Keratinocyte (primary cell): ENCODE measurements around the gene FBLN1. TPM values are rescaled to one million over a fixed set of nuclear protein-coding genes. Genes with fewer than 3 reads are reported as not detected.

Experiments used
- DNase-seq: peaks from one replicate; pipeline ENCODE4 v3.0.0-alpha.2; 2011; ENCODE audit warnings: low read depth, missing footprints, low spot score
- FAIRE-seq: peaks from 2 replicates; lab custom pipeline; 2011; peaks lifted over from hg19 to GRCh38; lab: Jason Lieb, UNC
- H2AFZ ChIP-seq: 2 replicates; pipeline ENCODE4 v1.6.0; 2012; ENCODE audit warnings: low read length, control low read depth, inconsistent platforms; ENCODE audit not compliant: control insufficient read depth
- H3K27ac ChIP-seq: 2 replicates; pipeline ENCODE4 v1.5.1; 2011; ENCODE audit warnings: low read length; ENCODE audit not compliant: control insufficient read depth, insufficient read depth
- H3K27me3 ChIP-seq: 3 replicates; pipeline ENCODE4 v1.6.0; 2011; ENCODE audit warnings: low read length; ENCODE audit not compliant: control insufficient read depth, insufficient read depth; ENCODE audit errors: extremely low read depth
- H3K36me3 ChIP-seq, 2 experiments: 2 replicates in 1 of 2; 3 replicates in 1 of 2; pipeline ENCODE4 v1.5.1; 2011; ENCODE audit warnings: low read length in 2 of 2, mild to moderate bottlenecking in 1 of 2; ENCODE audit not compliant: control insufficient read depth in 2 of 2, insufficient read depth in 2 of 2; ENCODE audit errors: extremely low read depth in 1 of 2
- H3K4me1 ChIP-seq: 3 replicates; pipeline ENCODE4 v1.5.1; 2011; ENCODE audit warnings: low read length; ENCODE audit not compliant: control insufficient read depth, insufficient read depth; ENCODE audit errors: extremely low read depth
- H3K4me2 ChIP-seq: 3 replicates; pipeline ENCODE4 v1.6.0; 2011; ENCODE audit warnings: low read depth, low read length; ENCODE audit not compliant: control insufficient read depth, insufficient read depth; ENCODE audit errors: extremely low read depth
- H3K4me3 ChIP-seq, 3 experiments: fragments of 200-600 bp in 1 of 3; sonication (generic) in 1 of 3; 2 replicates in 2 of 3; 3 replicates in 1 of 3; pipeline ENCODE4 v1.5.1; 2011 to 2016; ENCODE audit warnings: low read length in 3 of 3, mild to moderate bottlenecking in 3 of 3, control low read depth in 2 of 3, inconsistent platforms in 1 of 3, low read depth in 1 of 3, mixed read lengths in 1 of 3, mixed run types in 1 of 3, moderate library complexity in 1 of 3; ENCODE audit not compliant: control insufficient read depth in 2 of 3, insufficient read depth in 2 of 3; ENCODE audit errors: extremely low read depth in 1 of 3
- H3K79me2 ChIP-seq: 2 replicates; pipeline ENCODE4 v1.6.0; 2012; ENCODE audit warnings: low read length; ENCODE audit not compliant: control insufficient read depth, insufficient read depth
- H3K9ac ChIP-seq: 3 replicates; pipeline ENCODE4 v1.6.0; 2011; ENCODE audit warnings: low read length; ENCODE audit not compliant: control insufficient read depth, insufficient read depth; ENCODE audit errors: extremely low read depth
- H3K9me1 ChIP-seq: 3 replicates; pipeline ENCODE4 v1.6.0; 2011; ENCODE audit warnings: low read length; ENCODE audit not compliant: control insufficient read depth, insufficient read depth; ENCODE audit errors: extremely low read depth
- H3K9me3 ChIP-seq: 2 replicates; pipeline ENCODE4 v1.5.1; 2012; ENCODE audit warnings: low read depth, low read length; ENCODE audit not compliant: control insufficient read depth
- H4K20me1 ChIP-seq: 3 replicates; pipeline ENCODE4 v1.6.0; 2011; ENCODE audit warnings: low read length; ENCODE audit not compliant: control insufficient read depth, insufficient read depth; ENCODE audit errors: extremely low read depth
- CTCF ChIP-seq, 3 experiments: IDR thresholded peaks in 1 of 3; conservative IDR thresholded peaks in 1 of 3; optimal IDR thresholded peaks in 1 of 3; 2 replicates in 2 of 3; 3 replicates in 1 of 3; pipeline versions ENCODE3 to v1.5.1; 2011; ENCODE audit warnings: low read length in 3 of 3, mild to moderate bottlenecking in 3 of 3, moderate library complexity in 2 of 3, control low read depth in 1 of 3, inconsistent platforms in 1 of 3; ENCODE audit not compliant: insufficient read depth in 2 of 3; ENCODE audit errors: extremely low read depth in 1 of 3
- EZH2 ChIP-seq: IDR thresholded peaks from one replicate; pipeline ENCODE4 v1.6.1; 2012; ENCODE audit warnings: inconsistent platforms, mild to moderate bottlenecking, low read length, moderate library complexity
- dilution Hi-C: fragments of 300-500 bp; cut with MboI; formaldehyde crosslinking; loops from one replicate; pipeline ENCODE4 v1.7.0; 2020; ENCODE audit warnings: low sequenced_read_pairs; ENCODE audit not compliant: extremely low pct_ligation_motif_present
- polyA plus RNA-seq, 5 experiments: library from polyadenylated mRNA; depleted of rRNA in 3 of 5; stranded (reverse) in 3 of 5; stranded (forward) in 1 of 5; unstranded in 1 of 5; fragments of >200 nt; gene quantifications; 1 replicate in 1 of 5; 2 replicates in 3 of 5; 3 replicates in 1 of 5; pipeline versions ENCODE4 v1.2.1 to v1.2.3, GENCODE V29; 2011 to 2012; ENCODE audit warnings: missing spikeins in 2 of 5, low read depth in 1 of 5, low replicate concordance in 1 of 5

FBLN1 gene
- polyA plus RNA-seq, 1 donor (not counting 4 experiments of a cell fraction or from before 2014, with no cell fraction given), result 13.7 TPM

DNA sequence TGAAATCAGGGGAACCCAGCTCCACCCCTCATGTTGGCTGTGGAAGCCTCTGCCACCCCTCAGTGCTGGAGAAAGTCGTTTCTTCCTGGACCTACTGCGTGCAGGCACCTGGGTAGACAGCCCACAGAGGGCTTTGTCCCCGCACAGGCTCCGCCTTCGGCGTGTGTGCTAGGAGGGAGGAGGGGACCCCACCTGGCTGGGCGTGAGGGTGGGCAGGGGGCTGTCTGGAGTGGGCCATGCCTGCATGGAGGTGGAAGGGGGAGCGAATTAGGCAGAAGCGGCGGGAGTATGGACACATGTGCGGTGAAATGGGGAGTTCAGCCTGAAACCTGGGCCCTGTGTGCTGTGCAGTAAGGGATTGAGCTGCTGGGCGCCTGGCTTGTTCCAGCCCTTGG lies 49.3 kb downstream of the FBLN1 start:
- Histone ChIP-seq H3K4me2 (no peak overlapping the region), H3K36me3 (peaks cover 0 to 4% of the 10 kb centered on the region in 2 experiments), H3K9ac (no peak overlapping the region), H3K27me3 (no peaks in the 10 kb centered on the region), H3K4me3 (no peak overlapping the region), H2AFZ (no peak overlapping the region), H4K20me1 (no peaks in the 10 kb centered on the region), H3K4me1 (peaks cover 43% of the 10 kb centered on the region), H3K79me2 (no peaks in the 10 kb centered on the region), H3K9me1 (no peaks in the 10 kb centered on the region), H3K9me3 (no peaks in the 10 kb centered on the region), H3K27ac (no peak overlapping the region)
- dilution Hi-C loops, result no loop called here
- TF ChIP-seq EZH2, result no peak
- DNase-seq, result no peak
- FAIRE-seq, result no peak

DNA sequence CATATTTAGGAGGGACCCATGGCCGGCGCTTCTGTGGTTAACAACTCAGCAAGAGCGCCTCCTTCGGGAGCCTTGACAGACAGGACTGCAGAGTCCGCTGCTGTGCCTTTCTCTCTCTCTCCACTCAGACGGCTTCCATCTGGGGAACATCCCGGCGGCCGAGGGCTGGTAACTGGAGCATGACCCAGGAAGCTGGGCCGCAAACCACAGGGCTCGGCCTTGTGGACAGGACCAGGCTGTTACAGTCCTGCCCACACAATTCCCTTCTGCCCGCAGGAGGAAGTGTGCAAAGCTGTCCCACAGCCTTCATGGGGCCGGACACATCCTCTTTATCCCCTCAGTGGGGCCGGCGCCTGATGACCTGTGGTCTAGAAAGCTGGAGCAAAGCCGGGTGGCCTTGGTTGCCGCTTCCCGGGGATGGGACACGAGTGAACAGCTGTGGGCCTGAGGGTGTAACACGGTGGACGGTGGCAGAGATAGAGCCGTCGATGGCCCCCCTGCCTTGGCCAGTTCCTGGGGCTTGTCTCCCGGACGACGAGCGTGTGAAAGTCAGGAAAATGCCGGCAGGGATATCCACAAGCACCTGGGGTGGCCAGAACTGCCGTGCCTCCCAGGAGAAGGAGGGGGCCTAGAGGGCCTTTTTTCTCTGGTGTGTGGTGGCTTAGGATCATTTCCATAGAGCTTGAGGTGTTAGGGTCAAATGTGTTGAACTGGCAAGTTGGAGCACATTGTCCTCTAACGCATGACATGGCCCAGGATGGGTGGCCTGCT lies 50.1 kb downstream of the FBLN1 start:
- H2AFZ ChIP-seq, result peak overlapping the region; percentile 90
- no peak for FAIRE-seq
- H3K27me3 ChIP-seq, result no peaks in the 10 kb centered on the region
- no peak for TF ChIP-seq EZH2
- TF ChIP-seq CTCF (optimal IDR thresholded peaks at IDR 0.05 in 1 of 3, IDR thresholded peaks at IDR 0.05 in 1 of 3, conservative IDR thresholded peaks at IDR 0.05 in 1 of 3; ENCODE audit: extremely low read depth in 1 of 3, insufficient read depth in 2 of 3, low read length in 3 of 3), result peak in 1 of 3 experiments; percentile 11
- no peaks in the 10 kb centered on the region for H3K79me2 ChIP-seq
- peaks cover 0 to 4% of the 10 kb centered on the region in 2 experiments for H3K36me3 ChIP-seq
- peaks cover 47% of the 10 kb centered on the region for H3K4me1 ChIP-seq
- peak overlapping the region; percentile 82 for H3K4me2 ChIP-seq
- no peak for DNase-seq
- no peaks in the 10 kb centered on the region for H4K20me1 ChIP-seq
- no peaks in the 10 kb centered on the region for H3K9me3 ChIP-seq
- peak overlapping the region; percentile 13 for H3K9ac ChIP-seq
- H3K9me1 ChIP-seq, result no peaks in the 10 kb centered on the region
- no peak overlapping the region for H3K4me3 ChIP-seq
- dilution Hi-C loops, result no loop called here
- H3K27ac ChIP-seq, result peak overlapping the region; percentile 52
